IMR-90 (cell line): Measurements from ENCODE around the gene TFAP2C. TPM values are rescaled to one million over a fixed set of nuclear protein-coding genes. Genes with fewer than 3 reads are reported as not detected.

Source experiments
- ATAC-seq: fragments of 200-7000 bp; cut with Tn5 transposase; 2 replicates; pipeline ENCODE4 v1.9.1; 2020; ENCODE audit warnings: low read depth, mild to moderate bottlenecking, moderate library complexity
- BruUV-seq: library from RNA; stranded (reverse); fragments of 400-500 nt; replicated peaks from 2 replicates; lab custom pipeline; 2021; lab: Mats Ljungman, UMichigan
- CTCF ChIA-PET: fragments of 300-600 bp; formaldehyde crosslinking; extraction: SDS; loops from one replicate; lab custom pipeline; 2021; ENCODE audit warnings: antibody characterized with exemption; lab: Yijun Ruan, JAX
- POLR2A ChIA-PET: fragments of 300-600 bp; sonication (Branson Sonifier 250); formaldehyde crosslinking; loops from one replicate; lab custom pipeline; 2022; ENCODE audit warnings: antibody characterized with exemption; ENCODE audit not compliant: unreplicated experiment; lab: Charles Lee
- DNase-seq: peaks from one replicate; pipeline ENCODE4 v3.0.0; 2013
- H2AFZ ChIP-seq: replicated peaks from 2 replicates; pipeline ENCODE3; 2013; ENCODE audit warnings: low read length, mild to moderate bottlenecking; ENCODE audit not compliant: poor library complexity
- H2AK5ac ChIP-seq: 2 replicates; pipeline ENCODE4 v1.6.1; 2013; ENCODE audit warnings: low read depth, low read length, inconsistent platforms
- H2AK9ac ChIP-seq: replicated peaks from 2 replicates; pipeline ENCODE3; 2013; ENCODE audit warnings: mild to moderate bottlenecking, low read depth, low read length, moderate library complexity; ENCODE audit not compliant: poor library complexity
- H2BK120ac ChIP-seq: 2 replicates; pipeline ENCODE4 v1.6.1; 2013; ENCODE audit warnings: low read depth, low read length, inconsistent platforms
- H2BK15ac ChIP-seq: 3 replicates; pipeline ENCODE4 v1.6.1; 2013; ENCODE audit warnings: low read depth, low read length, inconsistent platforms
- H2BK20ac ChIP-seq: 2 replicates; pipeline ENCODE4 v1.6.1; 2013; ENCODE audit warnings: low read depth, mild to moderate bottlenecking, inconsistent platforms, low read length, moderate library complexity
- H2BK5ac ChIP-seq: 2 replicates; pipeline ENCODE4 v1.6.1; 2013; ENCODE audit warnings: mild to moderate bottlenecking, low read depth, low read length, inconsistent platforms; ENCODE audit not compliant: poor library complexity, severe bottlenecking
- H3K14ac ChIP-seq: replicated peaks from 2 replicates; pipeline ENCODE4 v1.6.1; 2013; ENCODE audit warnings: low read depth, low read length, inconsistent platforms
- H3K18ac ChIP-seq: 2 replicates; pipeline ENCODE4 v1.6.1; 2013; ENCODE audit warnings: low read depth, low read length, control low read depth
- H3K23ac ChIP-seq: 2 replicates; pipeline ENCODE4 v1.6.1; 2013; ENCODE audit warnings: low read depth, low read length, inconsistent platforms
- H3K27ac ChIP-seq: 2 replicates; pipeline ENCODE4 v1.5.1; 2013; ENCODE audit warnings: mild to moderate bottlenecking, control low read depth, low read length; ENCODE audit not compliant: insufficient read depth
- H3K27me3 ChIP-seq: 2 replicates; pipeline ENCODE4 v1.6.1; 2013; ENCODE audit warnings: low read length; ENCODE audit not compliant: control insufficient read depth, insufficient read depth
- H3K36me3 ChIP-seq: 2 replicates; pipeline ENCODE4 v1.6.1; 2013; ENCODE audit warnings: low read length, mixed read lengths; ENCODE audit not compliant: control insufficient read depth, insufficient read depth
- H3K4ac ChIP-seq: 2 replicates; pipeline ENCODE4 v1.6.1; 2013; ENCODE audit warnings: low read depth, low read length, inconsistent platforms
- H3K4me1 ChIP-seq: 2 replicates; pipeline ENCODE4 v1.6.1; 2013; ENCODE audit warnings: low read length, mixed read lengths; ENCODE audit not compliant: control insufficient read depth, insufficient read depth
- H3K4me2 ChIP-seq: 2 replicates; pipeline ENCODE4 v1.6.1; 2013; ENCODE audit warnings: low read depth, mild to moderate bottlenecking, control low read depth, low read length, moderate library complexity
- H3K4me3 ChIP-seq: 2 replicates; pipeline ENCODE4 v1.5.1; 2013; ENCODE audit warnings: low read depth, mild to moderate bottlenecking, control low read depth, low read length, moderate library complexity; ENCODE audit not compliant: insufficient read depth
- H3K56ac ChIP-seq: 2 replicates; pipeline ENCODE4 v1.6.1; 2013; ENCODE audit warnings: low read length, inconsistent platforms; ENCODE audit not compliant: insufficient read depth; ENCODE audit errors: extremely low read depth
- H3K79me1 ChIP-seq, 2 experiments: 2 replicates each; pipeline ENCODE4 v1.6.1; 2013; ENCODE audit warnings: low read length in 2 of 2, inconsistent platforms in 1 of 2, low read depth in 1 of 2
- H3K9ac ChIP-seq: 2 replicates; pipeline ENCODE4 v1.6.1; 2013; ENCODE audit warnings: low read depth, low read length, control low read depth
- H3K9me1 ChIP-seq: 2 replicates; pipeline ENCODE4 v1.6.1; 2013; ENCODE audit warnings: low read length, inconsistent platforms; ENCODE audit not compliant: insufficient read depth
- H3K9me3 ChIP-seq: 2 replicates; pipeline ENCODE4 v1.6.1; 2013; ENCODE audit warnings: low read length; ENCODE audit not compliant: control insufficient read depth, insufficient read depth
- H4K20me1 ChIP-seq: 2 replicates; pipeline ENCODE4 v1.6.1; 2013; ENCODE audit warnings: low read length, inconsistent platforms; ENCODE audit not compliant: insufficient read depth
- H4K5ac ChIP-seq: 2 replicates; pipeline ENCODE4 v1.6.1; 2013; ENCODE audit warnings: mild to moderate bottlenecking, low read depth, low read length, control low read depth
- H4K8ac ChIP-seq, 2 experiments: 2 replicates each; pipeline ENCODE4 v1.6.1; 2013; ENCODE audit warnings: low read depth in 2 of 2, low read length in 2 of 2, control low read depth in 1 of 2, inconsistent platforms in 1 of 2
- H4K91ac ChIP-seq: 2 replicates; pipeline ENCODE4 v1.6.1; 2013; ENCODE audit warnings: low read depth, low read length, inconsistent platforms; ENCODE audit not compliant: insufficient read depth
- BHLHE40 ChIP-seq: fragments of 150-350 bp; IDR thresholded peaks from 2 replicates; pipeline ENCODE4 v1.6.1; 2016; ENCODE audit warnings: mild to moderate bottlenecking, low read depth, low read length
- CEBPB ChIP-seq: IDR thresholded peaks from 2 replicates; pipeline ENCODE4 v1.6.1; 2012; ENCODE audit warnings: low read depth, low read length, improper control_type of control experiment
- CHD1 ChIP-seq: IDR thresholded peaks from 2 replicates; pipeline ENCODE4 v1.6.1; 2012; ENCODE audit warnings: low read depth, low read length, improper control_type of control experiment
- FOS ChIP-seq: fragments of 150-350 bp; IDR thresholded peaks from 2 replicates; pipeline ENCODE4 v1.6.1; 2016; ENCODE audit warnings: low read depth, low read length
- MAFK ChIP-seq: IDR thresholded peaks from 2 replicates; pipeline ENCODE4 v1.6.1; 2012; ENCODE audit warnings: low read depth, low read length, improper control_type of control experiment
- MAZ ChIP-seq: IDR thresholded peaks from 2 replicates; pipeline ENCODE4 v1.6.1; 2012; ENCODE audit warnings: low read depth, mild to moderate bottlenecking, low read length, improper control_type of control experiment, moderate library complexity, borderline replicate concordance
- MXI1 ChIP-seq: IDR thresholded peaks from 2 replicates; pipeline ENCODE4 v1.6.1; 2012; ENCODE audit warnings: low read depth, mild to moderate bottlenecking, low read length, moderate library complexity, borderline replicate concordance
- NFE2L2 ChIP-seq: fragments of 150-350 bp; IDR thresholded peaks from 2 replicates; pipeline ENCODE4 v1.6.1; 2016; ENCODE audit warnings: low read depth, mild to moderate bottlenecking, low read length
- POLR2A ChIP-seq: IDR thresholded peaks from 2 replicates; pipeline ENCODE4 v1.6.1; 2012; ENCODE audit warnings: mild to moderate bottlenecking, low read depth, low read length
- RAD21 ChIP-seq: IDR thresholded peaks from 2 replicates; pipeline ENCODE4 v1.6.1; 2012; ENCODE audit warnings: low read length, improper control_type of control experiment
- RCOR1 ChIP-seq: IDR thresholded peaks from 2 replicates; pipeline ENCODE4 v1.6.1; 2012; ENCODE audit warnings: mild to moderate bottlenecking, low read length, improper control_type of control experiment; ENCODE audit not compliant: insufficient replicate concordance
- RFX5 ChIP-seq: IDR thresholded peaks from 2 replicates; pipeline ENCODE4 v1.8.0; 2012; ENCODE audit warnings: low read depth, mild to moderate bottlenecking, low read length, moderate library complexity
- SMC3 ChIP-seq: fragments of 150-350 bp; IDR thresholded peaks from 2 replicates; pipeline ENCODE4 v1.6.1; 2016; ENCODE audit warnings: low read depth, mild to moderate bottlenecking, antibody characterized with exemption, low read length, moderate library complexity
- USF2 ChIP-seq: fragments of 150-350 bp; IDR thresholded peaks from 2 replicates; pipeline ENCODE4 v1.6.1; 2017; ENCODE audit warnings: mild to moderate bottlenecking, antibody characterized with exemption, low read length, low read depth
- WGBS, 2 experiments: methylation state at CpG; one replicate each; pipeline versions ENCODE4 v1.1.5 to v1.1.7; 2013; ENCODE audit warnings: missing lambda C conversion rate in 2 of 2; ENCODE audit not compliant: insufficient read length in 1 of 2; ENCODE audit errors: extremely low coverage in 2 of 2; 5-methylcytosine and 5-hydroxymethylcytosine counted together
- dilution Hi-C: fragments of 300-500 bp; cut with HindIII; formaldehyde crosslinking; loops from one replicate; pipeline ENCODE4 v1.14.3; 2018; ENCODE audit warnings: low sequenced_read_pairs; ENCODE audit not compliant: unreplicated experiment
- in situ Hi-C: fragments of 300-500 bp; cut with MboI; formaldehyde crosslinking; loops from 3 replicates; pipeline ENCODE4 v1.14.3; 2019; ENCODE audit warnings: low sequenced_read_pairs, inconsistent platforms, mixed read lengths
- intact Hi-C: fragments of 100-400 bp; cut with micrococcal nuclease; formaldehyde crosslinking; loops from 2 replicates; pipeline ENCODE4 v1.10.0; 2022
- polyA plus RNA-seq, 3 experiments: library from polyadenylated mRNA; depleted of rRNA; stranded (reverse); fragments of >200 nt; gene quantifications; 2 replicates each; pipeline ENCODE4 v1.2.3, GENCODE V29; 2012; ENCODE audit warnings: low replicate concordance in 1 of 3
- total RNA-seq: library from RNA; depleted of rRNA; stranded (reverse); fragments of >200 nt; gene quantifications from 2 replicates; pipeline ENCODE4 v1.2.3, GENCODE V29; 2012
- TF ChIP-seq, protein P1 (sequence below): fragments of 150-350 bp; IDR thresholded peaks from 2 replicates; pipeline ENCODE4 v1.6.1; 2016; ENCODE audit warnings: low read depth, mild to moderate bottlenecking, low read length, moderate library complexity, borderline replicate concordance
- TF ChIP-seq, protein P2 (sequence below): conservative IDR thresholded peaks from 2 replicates; pipeline ENCODE4 v1.5.1; 2012; ENCODE audit warnings: mild to moderate bottlenecking, low read depth, low read length, improper control_type of control experiment

The TFAP2C gene
- total and polyA plus RNA-seq, 2 of the 4 experiments (the other 2 are of a cell fraction), result under 0.01 to 0.05 TPM

GRCh38 chr20:56634307-56634706 is 5.2 kb downstream of the TFAP2C start:
- no peak overlapping the region for H4K91ac ChIP-seq
- ChIA-PET POLR2A (no interaction called here), CTCF (no interaction called here)
- no peaks in the 10 kb centered on the region for H3K9me1 ChIP-seq
- no peaks in the 10 kb centered on the region for H3K36me3 ChIP-seq
- BruUV-seq, result no TSS peak
- no peak overlapping the region for H3K27ac ChIP-seq
- H3K4ac ChIP-seq, result no peak overlapping the region
- no peaks in the 10 kb centered on the region for H3K9me3 ChIP-seq
- H3K79me1 ChIP-seq, result no peaks in the 10 kb centered on the region
- H2AK9ac ChIP-seq, result no peak overlapping the region
- dilution Hi-C loops (no loop called here), in situ Hi-C loops (no loop called here), intact Hi-C loops (no loop called here)
- no peak overlapping the region for H3K4me2 ChIP-seq
- H2BK15ac ChIP-seq, result no peak overlapping the region
- H3K14ac ChIP-seq, result no peak overlapping the region
- no peak for TF ChIP-seq SMC3
- no peak for TF ChIP-seq RAD21
- no peak for TF ChIP-seq USF2
- no peak for TF ChIP-seq CHD1
- TF ChIP-seq CEBPB, result no peak
- TF ChIP-seq POLR2A, result no peak
- TF ChIP-seq BHLHE40, result no peak
- TF ChIP-seq MXI1, result no peak
- TF ChIP-seq, protein P1, sequence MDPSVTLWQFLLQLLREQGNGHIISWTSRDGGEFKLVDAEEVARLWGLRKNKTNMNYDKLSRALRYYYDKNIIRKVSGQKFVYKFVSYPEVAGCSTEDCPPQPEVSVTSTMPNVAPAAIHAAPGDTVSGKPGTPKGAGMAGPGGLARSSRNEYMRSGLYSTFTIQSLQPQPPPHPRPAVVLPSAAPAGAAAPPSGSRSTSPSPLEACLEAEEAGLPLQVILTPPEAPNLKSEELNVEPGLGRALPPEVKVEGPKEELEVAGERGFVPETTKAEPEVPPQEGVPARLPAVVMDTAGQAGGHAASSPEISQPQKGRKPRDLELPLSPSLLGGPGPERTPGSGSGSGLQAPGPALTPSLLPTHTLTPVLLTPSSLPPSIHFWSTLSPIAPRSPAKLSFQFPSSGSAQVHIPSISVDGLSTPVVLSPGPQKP, result no peak
- no peak for TF ChIP-seq MAFK
- TF ChIP-seq FOS, result no peak
- no peak for TF ChIP-seq RCOR1
- TF ChIP-seq RFX5, result no peak
- TF ChIP-seq, protein P2, sequence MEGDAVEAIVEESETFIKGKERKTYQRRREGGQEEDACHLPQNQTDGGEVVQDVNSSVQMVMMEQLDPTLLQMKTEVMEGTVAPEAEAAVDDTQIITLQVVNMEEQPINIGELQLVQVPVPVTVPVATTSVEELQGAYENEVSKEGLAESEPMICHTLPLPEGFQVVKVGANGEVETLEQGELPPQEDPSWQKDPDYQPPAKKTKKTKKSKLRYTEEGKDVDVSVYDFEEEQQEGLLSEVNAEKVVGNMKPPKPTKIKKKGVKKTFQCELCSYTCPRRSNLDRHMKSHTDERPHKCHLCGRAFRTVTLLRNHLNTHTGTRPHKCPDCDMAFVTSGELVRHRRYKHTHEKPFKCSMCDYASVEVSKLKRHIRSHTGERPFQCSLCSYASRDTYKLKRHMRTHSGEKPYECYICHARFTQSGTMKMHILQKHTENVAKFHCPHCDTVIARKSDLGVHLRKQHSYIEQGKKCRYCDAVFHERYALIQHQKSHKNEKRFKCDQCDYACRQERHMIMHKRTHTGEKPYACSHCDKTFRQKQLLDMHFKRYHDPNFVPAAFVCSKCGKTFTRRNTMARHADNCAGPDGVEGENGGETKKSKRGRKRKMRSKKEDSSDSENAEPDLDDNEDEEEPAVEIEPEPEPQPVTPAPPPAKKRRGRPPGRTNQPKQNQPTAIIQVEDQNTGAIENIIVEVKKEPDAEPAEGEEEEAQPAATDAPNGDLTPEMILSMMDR, result no peak
- TF ChIP-seq MAZ, result no peak
- no peak for TF ChIP-seq NFE2L2
- WGBS, 2 experiments, result no CpG with 5 or more reads among the region's 2 CpGs
- H2AK5ac ChIP-seq, result no peak overlapping the region
- no peak overlapping the region for H2BK120ac ChIP-seq
- peaks cover 50% of the 10 kb centered on the region for H3K27me3 ChIP-seq
- no peak overlapping the region for H2BK20ac ChIP-seq
- H2BK5ac ChIP-seq, result no peak overlapping the region
- H4K20me1 ChIP-seq, result no peaks in the 10 kb centered on the region
- no peak overlapping the region for H2AFZ ChIP-seq
- no peak overlapping the region for H4K8ac ChIP-seq
- no peak overlapping the region for H3K18ac ChIP-seq
- H4K5ac ChIP-seq, result no peak overlapping the region
- no peaks in the 10 kb centered on the region for H3K4me1 ChIP-seq
- ATAC-seq (no peak), DNase-seq (no peak)
- H3K4me3 ChIP-seq, result no peak overlapping the region
- no peak overlapping the region for H3K9ac ChIP-seq
- H3K56ac ChIP-seq, result no peak overlapping the region
- H3K23ac ChIP-seq, result no peak overlapping the region
